HL-60 (cell line): ENCODE results near the gene NRP1.
A peak's percentile ranks its signal among the peaks of the same experiment; 100 is the strongest.

ENCODE experiments used
- DNase-seq, 2 experiments: peaks; one replicate each; pipeline ENCODE4 v3.0.0-alpha.2; 2010 to 2020; ENCODE audit warnings: low read depth in 1 of 2, low spot score in 1 of 2
- H3K27ac ChIP-seq: fragments of 250-450 bp; sonication (Bioruptor Pico); replicated peaks from 2 replicates; pipeline ENCODE4 v1.5.1; 2020; ENCODE audit warnings: mild to moderate bottlenecking, moderate library complexity
- H3K27me3 ChIP-seq: fragments of 250-450 bp; sonication (Bioruptor Pico); 2 replicates; pipeline ENCODE4 v1.5.1; 2021; ENCODE audit warnings: mild to moderate bottlenecking, moderate library complexity; ENCODE audit not compliant: insufficient read depth, poor library complexity, severe bottlenecking
- H3K4me3 ChIP-seq: replicated peaks from 2 replicates; pipeline ENCODE4 v1.5.1; 2011; ENCODE audit warnings: mild to moderate bottlenecking, control low read depth, low read length; ENCODE audit not compliant: insufficient read depth
- GABPA ChIP-seq: IDR thresholded peaks from 2 replicates; pipeline ENCODE4 v1.6.1; 2012; ENCODE audit warnings: low read depth
- POLR2AphosphoS5 ChIP-seq: IDR thresholded peaks from 2 replicates; pipeline ENCODE4 v1.6.1; 2012; ENCODE audit warnings: low read depth
- SPI1 ChIP-seq: IDR thresholded peaks from 2 replicates; pipeline ENCODE4 v1.6.1; 2012; ENCODE audit warnings: low read depth, mild to moderate bottlenecking, borderline replicate concordance
- TF ChIP-seq, protein P1 (sequence below): IDR thresholded peaks from one replicate; pipeline ENCODE4 v1.5.1; 2011; ENCODE audit warnings: low read length, control low read depth, inconsistent platforms; ENCODE audit not compliant: insufficient read depth
- TF ChIP-seq, protein P2 (sequence below): IDR thresholded peaks from 2 replicates; pipeline ENCODE4 v1.6.1; 2012; ENCODE audit warnings: low read depth; ENCODE audit not compliant: insufficient replicate concordance

NRP1 gene

DNA sequence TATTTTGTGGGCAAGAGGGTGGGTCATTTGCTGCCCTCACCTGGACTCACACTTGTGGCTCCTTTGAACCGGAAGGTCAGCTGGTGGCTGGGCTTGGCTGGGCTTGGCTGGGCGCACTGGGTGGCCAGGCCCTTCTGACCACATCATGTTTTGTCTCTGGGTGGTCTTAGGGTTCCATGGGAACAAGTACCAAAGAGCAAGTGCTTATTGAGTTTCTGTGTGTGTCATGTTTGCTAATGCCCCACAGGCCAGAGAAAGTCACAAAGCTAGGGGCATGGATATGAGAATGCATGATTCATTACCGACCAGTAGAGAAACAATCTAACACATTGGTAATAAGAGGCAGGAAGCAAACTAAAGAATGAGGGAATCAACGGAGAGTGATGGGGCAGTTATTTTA is 33.6 kb upstream of the NRP1 start:
- Histone ChIP-seq H3K27ac (no peak overlapping the region), H3K27me3 (no peaks in the 10 kb centered on the region), H3K4me3 (no peak overlapping the region)
- no peak for DNase-seq
- TF ChIP-seq POLR2AphosphoS5 (no peak), GABPA (no peak), SPI1 (no peak)
- TF ChIP-seq, protein P1, sequence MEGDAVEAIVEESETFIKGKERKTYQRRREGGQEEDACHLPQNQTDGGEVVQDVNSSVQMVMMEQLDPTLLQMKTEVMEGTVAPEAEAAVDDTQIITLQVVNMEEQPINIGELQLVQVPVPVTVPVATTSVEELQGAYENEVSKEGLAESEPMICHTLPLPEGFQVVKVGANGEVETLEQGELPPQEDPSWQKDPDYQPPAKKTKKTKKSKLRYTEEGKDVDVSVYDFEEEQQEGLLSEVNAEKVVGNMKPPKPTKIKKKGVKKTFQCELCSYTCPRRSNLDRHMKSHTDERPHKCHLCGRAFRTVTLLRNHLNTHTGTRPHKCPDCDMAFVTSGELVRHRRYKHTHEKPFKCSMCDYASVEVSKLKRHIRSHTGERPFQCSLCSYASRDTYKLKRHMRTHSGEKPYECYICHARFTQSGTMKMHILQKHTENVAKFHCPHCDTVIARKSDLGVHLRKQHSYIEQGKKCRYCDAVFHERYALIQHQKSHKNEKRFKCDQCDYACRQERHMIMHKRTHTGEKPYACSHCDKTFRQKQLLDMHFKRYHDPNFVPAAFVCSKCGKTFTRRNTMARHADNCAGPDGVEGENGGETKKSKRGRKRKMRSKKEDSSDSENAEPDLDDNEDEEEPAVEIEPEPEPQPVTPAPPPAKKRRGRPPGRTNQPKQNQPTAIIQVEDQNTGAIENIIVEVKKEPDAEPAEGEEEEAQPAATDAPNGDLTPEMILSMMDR, result no peak
- TF ChIP-seq, protein P2, sequence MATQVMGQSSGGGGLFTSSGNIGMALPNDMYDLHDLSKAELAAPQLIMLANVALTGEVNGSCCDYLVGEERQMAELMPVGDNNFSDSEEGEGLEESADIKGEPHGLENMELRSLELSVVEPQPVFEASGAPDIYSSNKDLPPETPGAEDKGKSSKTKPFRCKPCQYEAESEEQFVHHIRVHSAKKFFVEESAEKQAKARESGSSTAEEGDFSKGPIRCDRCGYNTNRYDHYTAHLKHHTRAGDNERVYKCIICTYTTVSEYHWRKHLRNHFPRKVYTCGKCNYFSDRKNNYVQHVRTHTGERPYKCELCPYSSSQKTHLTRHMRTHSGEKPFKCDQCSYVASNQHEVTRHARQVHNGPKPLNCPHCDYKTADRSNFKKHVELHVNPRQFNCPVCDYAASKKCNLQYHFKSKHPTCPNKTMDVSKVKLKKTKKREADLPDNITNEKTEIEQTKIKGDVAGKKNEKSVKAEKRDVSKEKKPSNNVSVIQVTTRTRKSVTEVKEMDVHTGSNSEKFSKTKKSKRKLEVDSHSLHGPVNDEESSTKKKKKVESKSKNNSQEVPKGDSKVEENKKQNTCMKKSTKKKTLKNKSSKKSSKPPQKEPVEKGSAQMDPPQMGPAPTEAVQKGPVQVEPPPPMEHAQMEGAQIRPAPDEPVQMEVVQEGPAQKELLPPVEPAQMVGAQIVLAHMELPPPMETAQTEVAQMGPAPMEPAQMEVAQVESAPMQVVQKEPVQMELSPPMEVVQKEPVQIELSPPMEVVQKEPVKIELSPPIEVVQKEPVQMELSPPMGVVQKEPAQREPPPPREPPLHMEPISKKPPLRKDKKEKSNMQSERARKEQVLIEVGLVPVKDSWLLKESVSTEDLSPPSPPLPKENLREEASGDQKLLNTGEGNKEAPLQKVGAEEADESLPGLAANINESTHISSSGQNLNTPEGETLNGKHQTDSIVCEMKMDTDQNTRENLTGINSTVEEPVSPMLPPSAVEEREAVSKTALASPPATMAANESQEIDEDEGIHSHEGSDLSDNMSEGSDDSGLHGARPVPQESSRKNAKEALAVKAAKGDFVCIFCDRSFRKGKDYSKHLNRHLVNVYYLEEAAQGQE, result no peak

- peak overlapping the region; percentile 70 for H3K27ac ChIP-seq
These were observed 31.5 kb upstream of the NRP1 start for GRCh38 chr10:33365871-33366411.

GRCh38 chr10:33365301-33365700 is 30.8 kb upstream of the NRP1 start:
- H3K4me3 ChIP-seq, result no peak overlapping the region
- no peaks in the 10 kb centered on the region for H3K27me3 ChIP-seq
- DNase-seq, result peak; percentile 10 to 41
- peak overlapping the region; percentile 70 for H3K27ac ChIP-seq
- TF ChIP-seq POLR2AphosphoS5, result no peak

More at GRCh38 chr10:33365871-33366411, 31.5 kb upstream of the NRP1 start:
- TF ChIP-seq, protein P2, result no peak
- TF ChIP-seq, protein P1, result no peak
- no peak for TF ChIP-seq GABPA
- peak; percentile 20; the same call in 1 of the 2 replicates for TF ChIP-seq POLR2AphosphoS5
- TF ChIP-seq SPI1, result no peak; the same call in 1 of the 2 replicates
- H3K4me3 ChIP-seq, result no peak overlapping the region
- no peaks in the 10 kb centered on the region for H3K27me3 ChIP-seq
- DNase-seq, result peak; percentile 72

DNA sequence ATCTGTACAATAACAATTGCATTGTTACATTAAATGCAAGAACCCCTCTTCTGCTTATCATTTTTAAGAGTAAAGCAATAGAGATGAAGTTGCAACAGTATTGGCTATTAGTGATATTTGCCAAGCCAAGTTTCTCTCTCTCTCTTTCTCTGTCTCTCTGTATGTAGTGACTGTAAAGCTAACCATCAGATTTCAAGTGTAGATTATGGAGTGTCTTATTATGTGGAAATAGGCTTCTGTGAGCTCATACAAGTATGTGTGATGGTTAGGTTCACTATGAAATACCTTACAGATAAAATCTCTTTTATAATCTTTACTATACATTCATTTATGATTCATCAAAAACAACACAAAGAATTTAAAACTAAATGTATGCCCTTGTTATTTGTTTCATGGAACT is 28.6 kb upstream of the NRP1 start:
- no peak for DNase-seq

More for the DNA sequence above, 28.6 kb upstream of the NRP1 start:
- TF ChIP-seq, protein P2, result no peak
- no peak for TF ChIP-seq SPI1
- Histone ChIP-seq H3K4me3 (no peak overlapping the region), H3K27me3 (no peaks in the 10 kb centered on the region), H3K27ac (no peak overlapping the region)
